ENCODE data around the gene ALDH7A1.
"Not testable (repeated sequence)": the region's sequence is repeated elsewhere in the genome, so short reads cannot be mapped to it uniquely, and the experiment has no call there.

ALDH7A1 gene

DNA sequence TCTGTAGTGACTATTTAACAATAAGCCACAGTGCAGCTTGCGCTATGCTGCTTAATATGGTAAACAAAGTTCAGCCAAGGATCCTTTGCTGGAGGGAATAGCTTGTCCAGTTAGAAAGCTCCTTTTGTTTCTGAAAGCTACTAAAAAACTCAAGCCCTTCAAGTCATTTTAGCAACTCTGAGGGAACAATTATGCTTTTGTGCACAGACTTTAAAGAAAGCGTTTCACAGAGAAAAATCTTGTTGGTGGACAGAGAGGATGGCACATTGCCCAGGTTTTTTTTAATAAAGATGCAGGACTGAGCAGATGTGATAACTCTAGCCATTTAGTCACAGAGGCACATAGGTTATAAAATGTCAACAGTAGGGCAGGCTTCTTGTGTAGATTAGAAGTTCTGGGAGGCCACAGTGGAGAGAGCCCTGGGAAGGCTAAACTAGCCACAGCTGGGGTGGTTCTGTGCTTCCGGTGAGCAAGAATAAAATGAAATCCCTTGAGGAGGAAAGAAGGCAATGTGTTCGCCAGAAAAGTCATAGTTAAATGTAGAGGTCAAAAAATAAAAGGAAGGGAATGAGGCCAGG lies 63.4 kb downstream of the ALDH7A1 start:
- no peak for DNase-seq

DNA sequence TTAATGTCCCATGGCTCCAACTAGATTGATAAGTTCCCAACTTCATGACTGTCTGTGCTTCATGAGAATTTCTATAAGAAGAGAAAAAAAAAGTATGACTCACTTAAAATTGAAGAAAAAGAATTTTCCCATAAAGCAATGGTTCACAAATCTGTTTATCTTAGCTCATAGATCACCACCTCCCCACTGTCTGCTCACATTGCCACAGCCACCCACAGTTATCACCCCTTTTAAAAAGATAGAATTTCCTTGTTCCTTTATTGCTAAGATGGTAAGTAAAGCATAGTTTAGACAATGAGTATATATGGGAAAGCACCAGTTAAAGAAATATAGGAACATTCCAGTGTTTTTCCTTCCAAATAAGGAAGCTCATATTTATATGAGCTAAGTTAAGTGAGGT lies 67.1 kb downstream of the ALDH7A1 start:
- peak; percentile 48 to 87 for DNase-seq

DNA sequence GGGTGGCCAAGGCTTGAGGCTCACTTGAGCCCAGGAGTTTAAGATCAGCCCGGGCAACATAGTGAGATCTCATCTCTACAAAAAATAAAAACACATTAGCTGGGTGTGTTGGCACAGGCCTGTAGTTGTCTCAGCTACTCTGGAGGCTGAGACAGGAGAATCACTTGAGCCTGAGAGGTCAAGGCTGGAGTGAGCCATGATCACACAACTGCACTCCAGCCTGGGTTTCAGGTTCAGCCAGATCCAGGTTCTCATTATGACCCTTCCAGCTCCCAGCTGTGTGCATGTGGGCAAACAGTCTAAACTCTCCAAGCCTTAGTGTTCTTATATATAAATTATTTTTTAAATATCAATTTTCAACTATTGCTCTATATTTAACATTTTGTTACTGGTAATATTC lies 67.9 kb downstream of the ALDH7A1 start:
- DNase-seq, result no peak

DNA sequence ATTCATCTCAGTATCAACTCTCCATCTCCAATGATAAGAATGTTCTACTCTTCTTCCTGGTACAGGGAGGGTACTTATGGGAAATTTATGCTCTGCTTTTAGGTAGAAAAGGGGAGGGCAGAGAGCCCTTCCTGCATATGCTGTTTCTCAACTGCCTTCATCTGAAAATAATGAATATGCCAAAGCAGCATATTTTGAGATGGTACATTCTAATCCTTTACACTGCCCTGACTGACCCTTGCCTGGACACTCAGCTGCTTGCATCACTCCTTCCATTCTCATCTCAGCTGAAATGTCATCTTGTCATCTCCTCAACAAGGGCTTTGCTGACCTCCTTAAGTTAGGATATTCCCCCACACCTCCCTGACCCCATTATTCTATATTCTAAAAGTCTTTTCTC lies 68.5 kb downstream of the ALDH7A1 start:
- no peak for DNase-seq

DNA sequence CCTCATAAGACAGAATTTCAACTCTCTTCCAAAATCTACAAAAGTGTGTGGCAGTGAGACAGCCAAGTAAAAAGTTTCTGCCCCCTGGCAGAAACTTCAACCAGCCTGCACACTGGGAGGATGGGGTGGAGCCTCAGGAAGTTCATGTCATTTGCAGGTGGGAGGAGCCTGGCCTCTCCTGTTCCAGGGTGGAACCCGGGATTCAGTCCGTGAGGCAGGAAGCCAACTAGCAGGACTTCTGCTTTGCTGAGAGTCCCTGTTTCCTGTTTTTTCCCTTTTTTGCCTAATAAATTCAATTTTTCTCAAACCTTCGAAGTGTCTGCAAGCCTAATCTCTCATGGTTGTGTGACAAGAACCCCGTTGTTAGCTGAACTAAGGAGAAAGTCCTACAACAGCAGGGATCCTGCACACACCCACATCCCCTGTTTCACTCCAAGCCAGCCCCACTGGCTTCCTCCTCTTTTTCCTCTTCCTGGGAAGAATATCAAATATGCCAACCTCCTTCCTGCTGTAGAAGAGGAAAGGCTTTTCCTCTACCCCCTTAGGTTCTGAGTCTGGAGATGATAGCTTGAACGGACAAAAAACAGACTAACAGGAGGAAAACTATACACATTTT lies 69.3 kb downstream of the ALDH7A1 start:
- DNase-seq, result peak; percentile 16 to 45

DNA sequence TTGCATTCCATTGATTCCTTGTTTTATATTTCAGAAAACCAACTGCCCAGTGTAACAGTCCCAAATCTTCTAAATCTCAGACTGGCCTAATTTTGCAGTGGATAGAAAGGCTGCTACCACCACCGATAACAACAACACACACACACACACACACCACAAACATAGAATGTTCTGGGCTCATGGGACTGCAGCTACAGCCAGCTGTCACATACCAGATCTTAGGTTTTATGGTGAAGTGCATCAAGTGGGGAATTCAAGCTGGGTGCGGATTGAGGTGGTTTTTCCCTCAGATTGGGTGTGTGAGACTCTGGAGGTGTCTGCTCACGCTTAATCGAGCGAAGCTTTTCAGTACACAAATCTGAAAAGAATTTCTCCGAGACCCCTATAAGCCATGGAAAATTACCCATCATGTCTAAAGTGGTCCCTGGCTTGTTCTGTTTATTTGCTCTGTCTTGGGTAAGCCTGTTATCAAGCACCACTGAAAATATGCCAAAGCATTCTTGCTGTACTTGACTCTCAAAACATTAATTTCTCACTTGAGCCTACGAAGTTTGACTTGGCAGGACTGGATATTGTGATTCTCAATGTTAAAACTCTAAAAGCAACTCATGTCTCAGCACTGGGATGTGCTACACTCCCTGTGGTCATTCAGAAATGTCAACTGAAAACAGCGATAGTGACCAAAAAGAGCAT lies 71.1 kb downstream of the ALDH7A1 start:
- no peak for DNase-seq

DNA sequence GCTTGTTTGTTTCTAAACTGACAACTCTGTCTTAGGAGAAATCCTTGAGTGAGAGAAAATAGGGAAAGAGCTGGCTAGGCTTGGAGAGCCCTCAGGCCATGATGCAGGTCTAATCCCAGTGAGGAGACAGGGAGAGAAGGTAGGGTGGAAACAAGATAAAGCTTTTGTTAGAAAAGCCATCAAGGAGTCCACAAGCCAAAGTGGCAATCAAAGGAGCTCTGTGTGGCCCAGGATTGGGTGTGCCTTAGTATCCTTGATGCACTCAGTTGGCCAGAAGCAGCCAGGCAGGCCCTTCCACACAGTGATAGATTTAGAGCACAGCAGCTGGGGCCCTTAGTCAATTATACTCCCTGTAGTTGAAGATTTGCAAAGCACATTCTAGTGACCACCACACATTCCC lies 73.9 kb downstream of the ALDH7A1 start:
- no peak for DNase-seq

DNA sequence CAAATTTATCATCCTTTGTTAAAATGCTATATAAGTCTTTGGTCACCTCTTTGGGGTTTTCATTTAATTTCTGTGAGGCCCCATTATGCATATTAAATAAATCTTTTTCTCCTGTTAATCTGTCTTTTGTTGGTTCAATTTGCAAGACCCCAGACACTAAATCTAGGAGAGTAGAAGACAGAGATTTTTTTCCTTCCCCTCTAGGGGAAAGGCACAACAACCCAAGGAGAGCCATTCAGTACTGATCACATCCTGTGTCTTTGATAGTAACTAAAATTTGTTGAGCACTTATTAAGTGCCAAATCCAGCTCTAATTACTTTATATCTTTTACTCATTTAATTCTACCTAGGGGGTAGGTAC lies 74.4 kb downstream of the ALDH7A1 start:
- no peak for DNase-seq

DNA sequence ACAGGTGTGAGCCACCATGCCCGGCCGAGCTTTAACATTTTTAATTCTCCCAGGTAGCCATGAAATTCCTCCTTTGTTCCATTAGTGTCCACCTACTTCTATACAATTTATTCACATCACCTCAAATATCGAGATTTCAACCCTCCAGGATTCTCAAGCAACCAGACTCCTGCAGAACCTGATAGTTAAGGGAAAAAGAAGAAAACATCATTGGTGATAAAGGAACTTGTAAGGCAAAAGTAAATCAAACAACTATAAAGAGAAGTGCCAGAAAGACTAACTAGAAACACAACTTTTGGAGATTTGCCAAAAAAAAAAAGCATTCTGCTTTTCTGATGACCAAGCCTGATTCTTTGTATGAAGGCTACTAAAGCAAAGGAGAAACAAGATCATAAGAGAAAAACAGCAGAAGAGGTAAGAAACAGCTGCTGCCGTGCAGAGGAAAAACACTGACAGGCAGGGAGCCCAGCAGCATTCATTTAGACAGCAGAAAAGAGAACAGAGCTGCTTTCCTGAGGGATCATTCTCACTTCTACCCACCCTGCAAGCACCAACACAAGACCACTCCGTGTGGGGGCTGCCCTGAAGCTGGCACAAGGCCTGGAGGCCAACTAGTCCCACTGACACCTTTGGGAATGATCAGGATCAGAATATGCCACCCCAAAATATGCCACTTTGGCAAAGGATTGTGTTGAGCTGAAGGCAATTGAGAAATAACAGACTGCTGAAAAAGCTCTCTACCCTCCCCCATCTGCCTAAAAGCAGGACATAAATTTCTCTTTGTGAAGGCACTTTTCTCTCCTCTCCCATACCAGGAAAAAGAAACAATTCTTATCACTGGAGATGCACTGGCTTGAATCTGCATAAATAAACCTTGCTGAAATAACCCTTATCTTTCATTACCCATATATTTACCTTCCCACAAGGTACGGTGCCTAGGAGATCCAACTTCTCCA lies 75.1 kb downstream of the ALDH7A1 start:
- no peak for DNase-seq

DNA sequence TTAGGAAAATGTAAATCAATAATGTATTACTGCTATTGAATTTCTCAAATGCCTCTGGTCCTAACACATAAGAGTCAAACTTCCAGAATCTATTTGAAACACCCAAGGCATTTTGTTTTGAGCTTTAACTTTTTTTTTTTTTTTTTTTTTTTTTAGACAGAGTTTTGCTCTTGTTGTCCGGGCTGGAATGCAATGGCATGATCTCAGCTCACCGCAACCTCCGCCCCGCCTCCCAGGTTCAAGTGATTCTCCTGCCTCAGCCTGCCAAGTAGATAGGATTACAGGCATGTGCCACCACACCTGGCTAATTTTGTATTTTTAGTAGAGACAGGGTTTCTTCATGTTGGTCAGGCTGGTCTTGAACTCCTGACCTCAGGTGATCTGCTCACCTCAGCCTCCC lies 75.8 kb downstream of the ALDH7A1 start:
- DNase-seq, result not testable (repeated sequence)

DNA sequence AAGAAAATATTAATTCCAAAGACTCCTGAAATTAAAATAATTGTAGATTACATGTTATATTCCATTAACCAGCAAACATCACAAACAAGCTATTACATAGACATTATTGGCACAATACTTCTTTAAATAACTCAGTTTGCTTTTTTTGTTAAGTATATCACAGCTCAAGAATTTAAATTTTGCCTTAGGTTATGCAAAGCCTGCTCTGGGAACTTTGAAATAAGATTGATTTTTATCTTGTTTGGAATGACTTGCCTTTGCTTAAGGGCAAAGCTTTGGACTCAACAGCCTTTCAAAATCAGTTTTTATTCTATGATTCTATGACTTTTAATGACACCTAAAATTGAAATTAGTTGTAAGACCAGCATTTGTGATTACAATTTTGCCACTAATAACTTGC lies 78.2 kb downstream of the ALDH7A1 start:
- no peak for DNase-seq

DNA sequence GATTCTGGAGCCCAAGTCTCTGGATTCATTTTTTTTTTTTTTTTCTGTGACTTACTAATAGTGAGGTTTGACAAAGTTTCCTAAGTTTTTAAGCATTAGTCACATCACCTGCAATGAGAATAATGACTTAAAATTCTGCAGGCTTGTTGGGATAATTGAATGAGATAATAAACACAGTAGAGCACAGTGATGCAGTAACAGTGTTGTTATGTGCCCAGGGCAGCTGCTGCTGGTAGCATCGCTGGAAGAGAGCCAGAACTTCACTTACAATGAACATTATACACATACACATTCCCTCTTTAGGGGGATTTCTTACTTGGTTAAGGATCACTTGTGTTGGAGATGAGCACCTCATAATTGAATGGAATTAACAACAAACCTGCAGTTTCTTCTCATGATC lies 78.9 kb downstream of the ALDH7A1 start:
- no peak for DNase-seq

DNA sequence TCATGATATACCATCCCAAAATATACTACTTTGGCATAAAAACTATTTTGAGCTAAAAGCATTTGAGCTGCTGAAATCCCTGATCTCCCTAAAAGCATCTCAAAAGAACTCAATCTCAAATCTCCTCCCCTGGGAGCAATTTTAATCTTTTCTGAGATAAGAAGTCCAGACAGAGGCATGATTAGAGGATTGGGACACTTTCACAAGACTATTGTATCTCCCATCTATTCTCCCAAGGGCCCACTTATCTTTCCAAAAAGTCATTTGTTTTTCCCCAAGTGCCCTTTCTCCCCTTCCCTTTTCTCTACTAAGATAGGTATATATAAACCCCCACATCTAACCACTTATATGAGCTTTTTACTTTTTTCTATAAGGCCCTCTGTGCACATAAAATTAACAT lies 79.7 kb downstream of the ALDH7A1 start:
- DNase-seq, result no peak

DNA sequence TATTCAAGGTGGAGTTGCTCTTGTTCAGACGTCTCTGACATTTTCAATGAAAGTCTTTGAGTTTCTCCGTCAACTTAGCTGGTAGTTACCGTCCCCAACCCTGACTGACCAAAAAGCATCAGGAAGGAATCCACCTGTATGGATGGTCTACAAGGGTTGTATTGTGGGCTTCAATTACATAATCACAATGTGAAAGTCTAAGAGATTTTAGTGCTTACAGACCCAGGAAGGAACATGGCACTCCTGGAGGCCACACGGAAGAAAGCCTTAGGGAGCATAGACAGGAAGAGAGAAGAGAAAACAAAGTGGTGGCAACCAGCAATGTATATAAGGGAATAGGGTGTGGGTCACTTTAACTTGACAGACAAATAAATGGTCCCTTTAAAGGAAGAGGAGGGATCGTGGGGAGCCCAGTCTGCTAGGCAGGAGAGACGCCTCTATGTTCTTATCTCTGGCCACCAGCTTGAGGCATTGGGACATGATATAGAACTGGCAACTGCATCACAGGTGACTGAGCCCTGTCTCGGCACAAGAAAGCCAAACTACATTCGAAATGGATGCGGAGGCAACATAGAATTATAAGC lies 80.4 kb downstream of the ALDH7A1 start:
- no peak for DNase-seq

DNA sequence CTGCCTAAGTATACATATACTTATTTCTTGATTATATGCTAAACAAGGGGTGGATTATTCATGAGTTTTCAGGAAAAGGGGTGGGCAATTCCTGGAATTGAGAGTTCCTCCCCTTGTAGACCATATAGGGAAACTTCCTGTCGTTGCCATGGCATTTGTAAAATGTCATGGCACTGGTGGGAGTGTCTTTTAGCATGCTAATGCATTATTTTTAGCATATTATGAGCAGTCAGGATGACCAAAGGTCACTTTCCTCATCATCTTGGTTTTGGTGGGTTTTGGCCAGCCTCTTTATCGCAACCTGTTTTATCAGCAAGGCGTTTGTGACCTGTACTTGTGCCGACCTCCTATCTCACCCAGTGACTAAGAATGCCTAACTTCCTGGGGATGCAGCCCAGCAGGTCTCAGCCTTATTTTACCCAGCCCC lies 80.9 kb downstream of the ALDH7A1 start:
- DNase-seq, result no peak

DNA sequence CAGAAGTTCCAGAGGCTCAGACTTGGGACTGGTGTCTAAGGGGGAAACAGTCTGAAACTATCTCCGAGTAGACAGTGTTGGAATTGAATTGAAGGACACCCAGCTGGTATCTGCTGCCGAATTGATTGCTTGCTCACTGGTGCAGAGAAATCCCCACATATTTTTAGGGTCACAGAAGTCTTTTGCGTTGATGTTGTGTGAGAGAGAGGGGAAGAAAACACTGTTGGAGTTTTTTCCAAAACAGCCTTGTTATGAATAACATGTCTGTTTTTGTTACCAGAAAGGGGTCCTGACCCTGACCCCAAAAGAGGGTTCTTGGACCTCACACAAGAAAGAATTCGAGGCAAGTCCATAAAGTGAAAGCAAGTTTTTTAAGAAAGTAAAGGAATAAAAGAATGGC lies 81.3 kb downstream of the ALDH7A1 start:
- DNase-seq, result no peak

DNA sequence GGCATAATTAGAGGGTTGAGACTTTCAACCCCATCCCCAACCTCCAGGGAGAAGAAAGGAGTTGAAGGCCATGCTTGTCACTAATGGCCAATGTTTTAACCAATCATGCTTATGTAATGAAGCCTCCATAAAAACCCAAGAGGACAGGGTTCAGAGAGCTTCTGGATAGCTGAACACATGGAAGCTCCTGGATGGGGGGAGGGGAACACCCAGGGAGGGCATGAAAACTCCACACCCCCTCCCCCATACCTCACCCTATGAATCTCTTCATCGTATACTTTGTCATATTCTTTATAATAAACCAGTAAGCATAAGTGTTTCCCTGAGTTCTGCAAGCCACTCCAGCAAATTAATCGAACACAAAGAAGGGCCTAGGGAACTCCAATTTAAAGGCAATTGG lies 81.7 kb downstream of the ALDH7A1 start:
- DNase-seq, result no peak

DNA sequence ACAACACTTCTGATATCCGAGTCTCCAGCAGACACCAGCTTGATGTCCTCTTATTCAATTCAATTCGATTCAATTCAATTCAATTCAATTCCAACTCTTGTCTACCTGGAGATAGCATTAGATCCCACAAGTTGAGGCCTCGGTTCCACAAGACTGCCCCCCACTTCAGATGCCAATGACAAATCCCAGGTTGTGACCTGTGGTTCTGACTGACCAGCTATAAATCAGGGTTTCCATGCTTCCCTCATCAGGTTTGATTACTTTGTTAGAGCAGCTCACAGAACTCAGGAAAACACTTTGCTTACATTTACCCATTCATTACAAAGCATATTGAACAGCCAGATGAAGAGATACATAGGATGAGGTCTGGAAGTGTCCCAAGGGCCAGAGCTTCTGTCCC lies 82.6 kb downstream of the ALDH7A1 start:
- no peak for DNase-seq

DNA sequence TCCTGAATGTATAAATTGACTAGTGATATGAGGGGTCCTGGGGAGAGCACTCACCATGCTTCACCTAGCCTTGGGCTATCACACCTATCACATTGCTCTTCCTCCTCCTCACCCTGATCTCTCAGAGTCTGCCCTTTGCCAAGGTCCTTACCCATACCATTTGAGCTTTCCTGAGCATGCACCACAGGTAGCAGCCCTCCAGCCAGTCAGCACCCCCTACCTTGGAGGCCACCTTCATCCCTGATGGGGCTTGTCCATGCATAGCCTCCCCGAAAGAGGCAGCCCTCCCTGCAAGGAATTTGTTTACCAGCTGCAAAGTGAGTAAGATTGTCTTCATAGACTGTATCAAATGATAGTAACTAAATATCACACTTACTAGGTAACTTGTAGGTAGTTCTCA lies 83.1 kb downstream of the ALDH7A1 start:
- no peak for DNase-seq

DNA sequence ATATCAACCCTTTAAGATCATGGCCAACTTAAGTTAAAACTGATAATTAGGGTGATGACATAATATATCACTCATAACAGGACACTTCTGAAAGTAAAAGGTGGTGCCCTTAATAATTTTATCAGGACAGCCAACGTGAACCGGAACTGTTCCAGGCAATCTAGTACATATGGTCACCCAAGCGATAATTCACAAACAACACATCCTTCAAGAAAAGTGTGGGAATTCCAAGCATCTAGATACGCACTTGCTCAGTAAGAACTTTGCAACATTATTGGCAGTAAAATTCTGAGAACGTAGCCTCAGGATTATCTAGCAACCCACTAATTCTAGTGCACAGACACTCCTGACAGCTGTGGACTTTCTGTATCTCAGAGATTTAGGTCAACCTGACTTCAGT lies 85.7 kb downstream of the ALDH7A1 start:
- no peak for DNase-seq

DNA sequence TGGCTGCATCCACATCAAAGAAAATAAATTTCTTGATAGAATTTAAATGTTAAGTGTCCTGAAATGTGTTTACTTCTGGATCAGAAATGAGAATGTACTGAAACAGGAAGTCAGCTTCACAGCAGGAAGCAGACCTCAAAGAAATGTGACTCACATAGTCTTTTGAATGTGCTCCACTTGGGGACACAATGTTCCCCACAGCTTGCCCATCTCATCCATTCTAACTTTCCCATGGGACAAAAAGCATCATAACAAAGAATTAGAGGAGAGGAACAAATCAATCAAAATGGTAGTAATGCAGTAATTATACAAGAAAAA lies 86.1 kb downstream of the ALDH7A1 start:
- DNase-seq, result peak; percentile 7 to 20

DNA sequence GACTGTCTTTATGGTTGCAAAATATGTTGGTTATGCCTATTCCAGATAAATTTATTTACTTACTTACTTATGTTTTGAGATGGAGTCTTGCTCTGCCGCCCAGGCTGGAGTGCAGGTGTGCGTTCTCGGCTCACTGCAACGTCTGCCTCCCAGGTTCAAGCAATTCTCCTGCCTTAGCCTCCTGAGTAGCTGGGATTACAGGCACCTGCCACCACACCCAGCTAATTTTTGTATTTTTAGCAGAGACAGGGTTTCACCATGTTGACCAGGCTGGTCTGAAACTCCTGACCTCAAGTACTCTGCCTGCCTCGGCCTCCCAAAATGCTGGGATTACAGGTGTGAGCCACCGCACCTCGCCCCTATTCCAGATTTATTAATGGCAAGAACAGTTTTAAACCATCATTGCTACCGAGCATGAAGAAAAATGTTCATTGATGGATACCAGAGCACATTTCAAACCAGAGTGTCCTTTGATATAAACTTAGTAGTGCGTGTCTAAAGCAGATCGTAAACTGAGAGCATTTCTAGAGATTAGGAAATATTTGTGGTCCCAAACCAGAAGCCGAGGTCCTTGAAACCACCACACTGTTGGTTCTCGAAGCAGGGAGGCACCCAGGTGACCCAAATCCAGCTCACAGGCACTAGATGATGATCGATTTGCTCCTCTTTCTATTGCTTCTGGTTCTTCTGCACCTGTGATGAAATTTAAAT lies 86.6 kb downstream of the ALDH7A1 start:
- DNase-seq, result no peak

DNA sequence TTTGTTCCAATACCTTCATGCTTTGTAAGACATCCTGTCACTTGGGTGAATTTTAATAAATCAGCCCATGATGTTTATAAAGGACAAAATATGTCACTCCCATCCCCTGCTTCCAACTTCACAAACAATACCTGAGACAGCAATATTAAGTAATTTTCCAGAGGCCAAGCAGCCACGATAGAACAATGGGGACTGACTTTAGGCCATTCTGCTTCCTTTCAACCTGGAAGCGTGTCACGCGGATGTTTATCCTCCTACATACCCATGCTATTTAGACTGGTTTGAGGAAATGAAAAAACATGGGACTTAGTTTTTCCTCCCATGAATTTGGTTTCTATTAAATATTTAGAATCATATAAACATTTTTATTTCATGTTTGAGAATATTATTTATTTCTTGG lies 88.9 kb downstream of the ALDH7A1 start:
- DNase-seq, result no peak

All from inflammatory macrophage treated with lipopolysaccharide for 1 hour (primary cell).